Lower leg skin (tissue), 4 donors: ENCODE results near the gene VAV2. TPM values are rescaled to one million over a fixed set of nuclear protein-coding genes. Genes with fewer than 3 reads are reported as not detected.

Experiments
- DNase-seq, 2 donors: peaks; one replicate each; pipeline ENCODE4 v3.0.0-alpha.2; 2019; ENCODE audit warnings: low spot score in 2 of 2
- H3K4me3 ChIP-seq: fragments of 200-600 bp; sonication (generic); 2 replicates; pipeline ENCODE4 v1.5.1; 2017; ENCODE audit warnings: mild to moderate bottlenecking, low read depth; ENCODE audit not compliant: poor library complexity, severe bottlenecking
- POLR2A ChIP-seq, 2 donors: fragments of 450-650 bp; IDR thresholded peaks; one replicate each; pipeline ENCODE4 v1.6.1; 2016 to 2017; ENCODE audit warnings: antibody characterized with exemption in 2 of 2, mild to moderate bottlenecking in 1 of 2, moderate library complexity in 1 of 2
- WGBS, 2 donors: methylation state at CpG; one replicate each; pipeline ENCODE4 v1.1.5; 2018; 5-methylcytosine and 5-hydroxymethylcytosine counted together
- intact Hi-C: fragments of 100-400 bp; cut with DNase I; formaldehyde crosslinking; loops from one replicate; pipeline ENCODE4 v1.15.0; 2023; ENCODE audit warnings: low total_unique reads
- total RNA-seq, 4 donors: library from RNA; depleted of rRNA; stranded (reverse); fragments of >200 nt; gene quantifications; one replicate each; pipeline ENCODE4 v1.1.0, GENCODE V29; 2016
- TF ChIP-seq, protein P1 (sequence below), 3 donors: fragments of 450-650 bp; IDR thresholded peaks; one replicate each; pipeline ENCODE4 v1.5.1; 2016; ENCODE audit warnings: antibody characterized with exemption in 3 of 3, mild to moderate bottlenecking in 3 of 3, moderate library complexity in 2 of 3

Gene VAV2
- total RNA-seq, 4 donors from 2014 or later, result 6.8 to 9.1 (median 7.5) TPM

DNA sequence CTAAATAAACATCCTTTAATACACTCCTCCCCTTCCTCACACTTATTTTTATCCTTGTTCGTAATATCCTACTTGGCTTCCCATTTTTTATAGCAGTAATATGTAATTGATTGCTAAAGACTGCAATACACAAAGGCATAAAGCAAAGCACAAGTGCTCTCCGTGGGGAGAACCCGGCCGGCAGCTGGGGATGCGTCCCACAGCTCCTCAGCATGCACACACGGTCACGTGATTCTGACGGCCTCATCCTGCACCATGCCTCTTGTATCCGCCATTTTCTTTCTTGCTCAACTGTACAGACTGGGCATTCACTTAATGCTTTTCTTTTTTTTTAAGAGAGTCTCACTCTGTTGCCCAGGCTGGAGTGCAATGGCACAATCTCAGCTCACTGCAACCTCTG is 36.0 kb upstream of the VAV2 start:
- H3K4me3 ChIP-seq, result no peak overlapping the region
- no peak for TF ChIP-seq POLR2A (IDR thresholded peaks at IDR 0.05)
- TF ChIP-seq, protein P1, sequence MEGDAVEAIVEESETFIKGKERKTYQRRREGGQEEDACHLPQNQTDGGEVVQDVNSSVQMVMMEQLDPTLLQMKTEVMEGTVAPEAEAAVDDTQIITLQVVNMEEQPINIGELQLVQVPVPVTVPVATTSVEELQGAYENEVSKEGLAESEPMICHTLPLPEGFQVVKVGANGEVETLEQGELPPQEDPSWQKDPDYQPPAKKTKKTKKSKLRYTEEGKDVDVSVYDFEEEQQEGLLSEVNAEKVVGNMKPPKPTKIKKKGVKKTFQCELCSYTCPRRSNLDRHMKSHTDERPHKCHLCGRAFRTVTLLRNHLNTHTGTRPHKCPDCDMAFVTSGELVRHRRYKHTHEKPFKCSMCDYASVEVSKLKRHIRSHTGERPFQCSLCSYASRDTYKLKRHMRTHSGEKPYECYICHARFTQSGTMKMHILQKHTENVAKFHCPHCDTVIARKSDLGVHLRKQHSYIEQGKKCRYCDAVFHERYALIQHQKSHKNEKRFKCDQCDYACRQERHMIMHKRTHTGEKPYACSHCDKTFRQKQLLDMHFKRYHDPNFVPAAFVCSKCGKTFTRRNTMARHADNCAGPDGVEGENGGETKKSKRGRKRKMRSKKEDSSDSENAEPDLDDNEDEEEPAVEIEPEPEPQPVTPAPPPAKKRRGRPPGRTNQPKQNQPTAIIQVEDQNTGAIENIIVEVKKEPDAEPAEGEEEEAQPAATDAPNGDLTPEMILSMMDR (IDR thresholded peaks at IDR 0.05), result no peak
- WGBS, 2 donors, result 93 to 94% methylated on average over 9 of the region's 9 CpGs
- no peak for DNase-seq
- intact Hi-C loops, result no loop called here

DNA sequence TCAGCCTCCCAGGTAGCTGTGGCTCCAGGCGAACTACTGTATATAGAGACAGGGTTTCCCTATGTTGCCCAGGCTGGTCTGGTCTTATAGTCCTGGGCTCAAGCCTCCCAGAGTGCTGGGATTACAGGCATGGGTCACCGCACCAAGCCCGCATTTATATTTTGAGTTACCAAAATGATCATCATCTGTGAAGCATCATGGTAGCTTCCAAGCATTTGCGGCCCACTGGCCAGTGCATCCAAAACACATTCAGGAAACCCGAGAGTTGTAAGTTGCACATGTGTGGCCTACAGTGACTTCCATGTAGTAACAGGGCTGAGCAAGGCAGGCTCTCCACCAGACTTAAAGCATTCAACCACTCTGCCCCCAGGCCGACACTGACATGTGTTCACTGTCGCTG is 35.4 kb upstream of the VAV2 start:
- no peak for TF ChIP-seq POLR2A (IDR thresholded peaks at IDR 0.05)
- TF ChIP-seq, protein P1 (IDR thresholded peaks at IDR 0.05), result no peak
- DNase-seq, result no peak
- intact Hi-C loops, result no loop called here
- no peak overlapping the region for H3K4me3 ChIP-seq
- WGBS, 2 donors, result 95 to 97% methylated on average over 5 to 7 of the region's 7 CpGs

DNA sequence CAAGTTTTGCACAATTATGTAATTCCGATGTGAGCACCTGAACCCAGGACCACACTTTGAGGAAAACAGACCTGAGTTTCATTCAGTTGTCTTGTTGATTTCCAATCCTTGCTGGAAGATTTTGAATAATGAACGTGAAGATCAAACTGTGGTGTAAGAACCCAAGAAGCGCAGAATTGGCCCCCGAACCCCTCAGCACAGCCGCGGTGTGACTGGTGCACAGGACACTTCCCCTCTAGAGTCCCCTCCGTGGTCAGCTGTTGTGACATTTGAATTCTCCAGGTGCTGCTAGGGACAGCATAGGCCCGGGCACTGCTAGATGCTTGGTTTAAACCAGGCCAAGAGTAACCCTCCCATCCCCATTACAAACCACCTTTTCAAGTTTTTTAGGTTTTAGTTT is 34.9 kb upstream of the VAV2 start:
- no peak overlapping the region for H3K4me3 ChIP-seq
- WGBS, 2 donors, result 93 to 95% methylated on average over 8 of the region's 8 CpGs
- TF ChIP-seq POLR2A (IDR thresholded peaks at IDR 0.05), result no peak
- TF ChIP-seq, protein P1 (IDR thresholded peaks at IDR 0.05), result no peak
- DNase-seq, result no peak
- intact Hi-C loops, result no loop called here

DNA sequence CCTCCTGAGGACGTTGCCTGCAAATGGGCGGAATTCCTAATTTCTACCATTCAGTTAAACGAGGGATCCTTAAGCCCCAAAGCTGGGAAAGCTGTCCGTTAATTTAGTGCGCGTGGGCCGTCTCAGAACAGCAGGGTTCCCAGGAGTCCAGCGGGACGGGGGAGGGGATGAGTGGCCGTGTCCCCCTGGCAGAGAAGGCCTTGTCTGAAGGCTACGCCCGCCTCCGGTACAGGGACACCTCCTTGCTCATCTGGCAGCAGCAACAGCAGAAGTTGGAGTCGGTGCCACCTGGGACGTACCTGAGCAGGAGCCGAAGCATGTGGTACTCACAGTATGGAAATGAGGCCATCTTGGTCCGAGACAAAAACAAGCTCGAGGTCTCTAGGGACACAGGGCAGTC is 34.5 kb upstream of the VAV2 start:
- no peak for TF ChIP-seq POLR2A (IDR thresholded peaks at IDR 0.05)
- TF ChIP-seq, protein P1 (IDR thresholded peaks at IDR 0.05), result no peak
- 87 to 90% methylated on average over 18 of the region's 18 CpGs for WGBS, 2 donors
- H3K4me3 ChIP-seq, result no peak overlapping the region
- intact Hi-C loops, result no loop called here
- DNase-seq, result no peak

DNA sequence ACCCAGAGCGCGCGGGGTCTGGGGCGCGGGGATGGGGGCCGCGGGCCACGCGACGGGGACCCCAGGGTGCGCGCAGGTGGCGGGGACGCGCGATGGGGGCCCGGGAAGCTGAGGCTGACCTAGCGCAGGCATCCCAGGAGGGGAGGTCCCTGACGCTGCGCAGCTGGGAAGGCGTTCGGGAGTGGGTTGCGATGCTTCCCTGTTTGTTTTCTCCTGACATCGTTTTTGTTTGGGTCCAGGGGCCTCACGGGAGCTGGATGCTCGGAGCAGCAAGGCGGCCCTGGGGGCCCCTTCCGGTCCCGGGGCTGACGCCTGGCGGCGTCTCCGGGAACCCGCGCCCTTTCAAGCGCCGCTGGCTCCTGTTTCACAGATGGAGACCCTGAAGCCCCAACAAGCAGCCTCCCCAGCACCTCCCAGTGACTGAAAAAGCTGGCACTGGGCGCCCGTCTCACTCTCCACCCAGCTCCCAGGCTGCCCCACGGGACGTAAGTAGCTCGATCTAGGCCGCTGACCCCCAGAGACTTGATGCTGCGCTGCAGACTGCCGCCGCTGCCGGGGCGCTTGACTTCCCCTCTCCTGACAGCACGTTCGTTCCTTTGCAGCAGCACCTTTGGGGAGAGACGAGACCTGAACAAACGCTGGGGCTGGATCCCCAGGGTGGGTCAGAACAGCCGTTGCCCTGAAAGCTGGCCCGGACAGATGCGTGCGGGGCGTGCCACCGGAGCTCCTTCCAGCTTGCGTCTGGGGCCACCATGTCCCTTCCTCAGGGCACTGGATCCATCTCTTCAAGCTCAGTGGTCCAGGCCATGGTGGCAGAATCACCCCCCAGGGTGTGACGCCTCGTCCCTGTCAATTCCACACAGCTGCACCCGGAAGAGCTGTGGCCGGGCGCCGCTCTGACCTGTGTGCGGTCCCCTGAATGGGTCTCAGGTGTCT is 33.8 kb upstream of the VAV2 start:
- no peak for DNase-seq
- 11 to 12% methylated on average over 57 to 59 of the region's 66 CpGs for WGBS, 2 donors
- peak overlapping the region; percentile 72 for H3K4me3 ChIP-seq
- TF ChIP-seq, protein P1 (IDR thresholded peaks at IDR 0.05), result no peak
- no peak for TF ChIP-seq POLR2A (IDR thresholded peaks at IDR 0.05)
- intact Hi-C loops, result no loop called here
